ENCODE measurements around the gene PHACTR1.

Gene PHACTR1

DNA sequence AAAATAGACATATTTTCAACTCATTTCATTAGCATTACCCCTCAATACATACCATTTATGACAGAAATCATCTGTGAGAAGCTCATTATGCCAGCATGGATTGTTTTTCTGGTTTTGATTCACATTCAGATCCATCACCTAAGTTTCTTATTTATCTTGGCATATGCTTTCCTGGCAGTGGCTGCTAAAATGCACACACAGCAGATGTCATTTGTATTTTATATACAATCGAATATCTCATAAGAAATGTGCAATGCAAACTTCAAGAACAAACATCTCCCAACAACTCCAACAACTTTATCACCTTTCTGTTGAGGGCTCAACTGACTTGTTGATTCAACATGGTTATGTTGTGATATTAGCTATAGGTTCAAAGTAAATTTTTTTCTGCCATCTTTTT is 208.3 kb downstream of the PHACTR1 start:
- TF ChIP-seq TAF1 (IDR thresholded peaks at IDR 0.05; ENCODE audit: low read depth) (no peak), CREB1 (IDR thresholded peaks at IDR 0.05; ENCODE audit: low read depth) (no peak), FOXM1 (IDR thresholded peaks at IDR 0.05; ENCODE audit: borderline replicate concordance, low read depth) (no peak), EGR1 (IDR thresholded peaks at IDR 0.05) (no peak), TEAD4 (IDR thresholded peaks at IDR 0.05) (no peak), NFIC (IDR thresholded peaks at IDR 0.05) (no peak), EP300 (IDR thresholded peaks at IDR 0.05; ENCODE audit: borderline replicate concordance) (no peak), MAX (IDR thresholded peaks at IDR 0.05) (no peak), YY1 (IDR thresholded peaks at IDR 0.05; ENCODE audit: low read depth) (no peak), RAD21 (IDR thresholded peaks at IDR 0.05; ENCODE audit: low read depth) (no peak), USF1 (IDR thresholded peaks at IDR 0.05) (no peak), CEBPB (IDR thresholded peaks at IDR 0.05) (no peak), TCF12 (IDR thresholded peaks at IDR 0.05; ENCODE audit: low read depth) (no peak), ZBTB7A (IDR thresholded peaks at IDR 0.05; ENCODE audit: low read depth) (no peak)
- TF ChIP-seq, protein P1, sequence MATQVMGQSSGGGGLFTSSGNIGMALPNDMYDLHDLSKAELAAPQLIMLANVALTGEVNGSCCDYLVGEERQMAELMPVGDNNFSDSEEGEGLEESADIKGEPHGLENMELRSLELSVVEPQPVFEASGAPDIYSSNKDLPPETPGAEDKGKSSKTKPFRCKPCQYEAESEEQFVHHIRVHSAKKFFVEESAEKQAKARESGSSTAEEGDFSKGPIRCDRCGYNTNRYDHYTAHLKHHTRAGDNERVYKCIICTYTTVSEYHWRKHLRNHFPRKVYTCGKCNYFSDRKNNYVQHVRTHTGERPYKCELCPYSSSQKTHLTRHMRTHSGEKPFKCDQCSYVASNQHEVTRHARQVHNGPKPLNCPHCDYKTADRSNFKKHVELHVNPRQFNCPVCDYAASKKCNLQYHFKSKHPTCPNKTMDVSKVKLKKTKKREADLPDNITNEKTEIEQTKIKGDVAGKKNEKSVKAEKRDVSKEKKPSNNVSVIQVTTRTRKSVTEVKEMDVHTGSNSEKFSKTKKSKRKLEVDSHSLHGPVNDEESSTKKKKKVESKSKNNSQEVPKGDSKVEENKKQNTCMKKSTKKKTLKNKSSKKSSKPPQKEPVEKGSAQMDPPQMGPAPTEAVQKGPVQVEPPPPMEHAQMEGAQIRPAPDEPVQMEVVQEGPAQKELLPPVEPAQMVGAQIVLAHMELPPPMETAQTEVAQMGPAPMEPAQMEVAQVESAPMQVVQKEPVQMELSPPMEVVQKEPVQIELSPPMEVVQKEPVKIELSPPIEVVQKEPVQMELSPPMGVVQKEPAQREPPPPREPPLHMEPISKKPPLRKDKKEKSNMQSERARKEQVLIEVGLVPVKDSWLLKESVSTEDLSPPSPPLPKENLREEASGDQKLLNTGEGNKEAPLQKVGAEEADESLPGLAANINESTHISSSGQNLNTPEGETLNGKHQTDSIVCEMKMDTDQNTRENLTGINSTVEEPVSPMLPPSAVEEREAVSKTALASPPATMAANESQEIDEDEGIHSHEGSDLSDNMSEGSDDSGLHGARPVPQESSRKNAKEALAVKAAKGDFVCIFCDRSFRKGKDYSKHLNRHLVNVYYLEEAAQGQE (IDR thresholded peaks at IDR 0.05; ENCODE audit: low read depth): no peak

DNA sequence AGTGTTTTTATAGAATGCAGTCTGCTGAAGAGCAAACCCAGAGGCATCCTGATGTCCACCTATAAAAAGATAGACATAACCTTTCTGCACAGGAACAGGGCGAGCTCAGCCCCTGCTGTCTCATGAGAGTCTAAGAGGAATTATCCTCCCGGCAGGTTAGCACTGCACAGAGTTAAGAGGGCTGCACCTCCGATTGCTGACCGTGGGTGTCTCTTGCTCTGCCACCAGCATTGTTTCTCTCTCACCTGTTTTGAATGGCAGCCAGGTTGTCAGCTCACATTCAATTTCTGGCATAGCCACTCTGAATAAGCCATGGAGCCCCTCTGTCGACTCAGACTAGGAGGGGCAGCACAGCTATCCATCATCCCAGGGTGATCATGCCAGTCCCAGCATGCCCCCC is 211.2 kb downstream of the PHACTR1 start:
- TF ChIP-seq YY1 (IDR thresholded peaks at IDR 0.05; ENCODE audit: low read depth) (no peak), TEAD4 (IDR thresholded peaks at IDR 0.05) (no peak), RAD21 (IDR thresholded peaks at IDR 0.05; ENCODE audit: low read depth) (no peak), EP300 (IDR thresholded peaks at IDR 0.05; ENCODE audit: borderline replicate concordance) (no peak), TCF12 (IDR thresholded peaks at IDR 0.05; ENCODE audit: low read depth) (no peak), TAF1 (IDR thresholded peaks at IDR 0.05; ENCODE audit: low read depth) (no peak), FOXM1 (IDR thresholded peaks at IDR 0.05; ENCODE audit: borderline replicate concordance, low read depth) (no peak), USF1 (IDR thresholded peaks at IDR 0.05) (no peak), CREB1 (IDR thresholded peaks at IDR 0.05; ENCODE audit: low read depth) (no peak), MAX (IDR thresholded peaks at IDR 0.05) (no peak), CEBPB (IDR thresholded peaks at IDR 0.05) (no peak), EGR1 (IDR thresholded peaks at IDR 0.05) (no peak), NFIC (IDR thresholded peaks at IDR 0.05) (no peak), ZBTB7A (IDR thresholded peaks at IDR 0.05; ENCODE audit: low read depth) (no peak)
- TF ChIP-seq, protein P1 (IDR thresholded peaks at IDR 0.05; ENCODE audit: low read depth): no peak

DNA sequence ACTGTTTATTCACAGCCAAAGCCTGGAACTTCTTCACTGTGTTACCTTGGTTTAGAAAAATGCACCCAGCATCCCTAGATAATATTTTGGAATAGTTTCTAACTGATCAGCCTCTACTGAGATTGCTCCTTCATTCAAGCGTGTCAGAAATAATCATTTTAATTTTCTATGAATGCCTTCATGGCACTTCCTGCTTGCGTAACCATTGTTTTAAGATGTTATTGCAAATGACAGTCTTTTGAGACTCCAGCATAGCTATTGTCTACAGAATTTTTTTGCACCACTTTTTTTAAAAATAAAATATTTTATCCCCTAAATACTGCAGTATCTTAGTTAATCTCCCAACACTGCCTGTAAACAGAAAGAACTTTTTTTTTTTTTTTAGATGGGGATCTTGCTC is 213.1 kb downstream of the PHACTR1 start:
- TF ChIP-seq TEAD4 (IDR thresholded peaks at IDR 0.05) (no peak), RAD21 (IDR thresholded peaks at IDR 0.05; ENCODE audit: low read depth) (no peak), NFIC (IDR thresholded peaks at IDR 0.05) (no peak), EP300 (IDR thresholded peaks at IDR 0.05; ENCODE audit: borderline replicate concordance) (no peak), YY1 (IDR thresholded peaks at IDR 0.05; ENCODE audit: low read depth) (no peak), USF1 (IDR thresholded peaks at IDR 0.05) (no peak), TCF12 (IDR thresholded peaks at IDR 0.05; ENCODE audit: low read depth) (no peak), CEBPB (IDR thresholded peaks at IDR 0.05) (no peak)
- TF ChIP-seq, protein P1 (IDR thresholded peaks at IDR 0.05; ENCODE audit: low read depth): no peak

DNA sequence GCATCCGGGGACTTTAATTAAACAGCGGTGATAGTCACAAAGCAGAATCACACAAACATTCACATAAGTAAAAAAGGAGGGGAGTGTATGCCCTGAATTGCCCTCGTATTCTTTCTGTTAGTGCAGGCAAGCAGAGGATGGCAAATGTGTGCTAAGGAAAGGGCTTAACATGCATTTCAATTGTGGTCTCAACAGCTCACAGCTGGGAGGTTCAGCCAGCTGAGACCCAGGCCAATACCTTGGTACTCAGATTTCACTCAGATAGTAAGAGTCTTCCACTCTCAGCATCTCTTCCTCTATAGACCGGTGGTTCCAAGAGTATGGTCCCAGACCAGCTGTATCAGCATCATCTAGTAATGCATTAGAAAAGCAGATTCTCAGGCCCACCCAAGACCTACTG is 215.1 kb downstream of the PHACTR1 start:
- TF ChIP-seq USF1 (IDR thresholded peaks at IDR 0.05) (no peak), CEBPB (IDR thresholded peaks at IDR 0.05) (no peak), ZBTB7A (IDR thresholded peaks at IDR 0.05; ENCODE audit: low read depth) (no peak), EGR1 (IDR thresholded peaks at IDR 0.05) (no peak), FOXM1 (IDR thresholded peaks at IDR 0.05; ENCODE audit: borderline replicate concordance, low read depth) (no peak), RAD21 (IDR thresholded peaks at IDR 0.05; ENCODE audit: low read depth) (no peak), EP300 (IDR thresholded peaks at IDR 0.05; ENCODE audit: borderline replicate concordance) (no peak), TCF12 (IDR thresholded peaks at IDR 0.05; ENCODE audit: low read depth) (no peak), YY1 (IDR thresholded peaks at IDR 0.05; ENCODE audit: low read depth) (no peak), TAF1 (IDR thresholded peaks at IDR 0.05; ENCODE audit: low read depth) (no peak), NFIC (IDR thresholded peaks at IDR 0.05) (no peak), MAX (IDR thresholded peaks at IDR 0.05) (no peak), CREB1 (IDR thresholded peaks at IDR 0.05; ENCODE audit: low read depth) (no peak), TEAD4 (IDR thresholded peaks at IDR 0.05) (no peak)
- TF ChIP-seq, protein P1 (IDR thresholded peaks at IDR 0.05; ENCODE audit: low read depth): no peak

Data from Ishikawa (cell line).